Measurements from ENCODE around the gene DNMT3B. TPM values are rescaled to one million over a fixed set of nuclear protein-coding genes. Genes with fewer than 3 reads are reported as not detected.

Gene DNMT3B
- total RNA-seq, 1 experiment from 2014 or later = 682 TPM

GRCh38 chr20:32806356-32806755, 44.2 kb downstream of the DNMT3B start:
- Mint-ChIP-seq H3K4me3 (peak overlapping the region; percentile 23; the same call in 1 of the 2 replicates), H3K27ac (peak overlapping the region; percentile 95), H3K9me3 (no peaks in the 10 kb centered on the region), H3K4me1 (peaks cover 73% of the 10 kb centered on the region), H3K27me3 (ENCODE audit: low read depth) (no peaks in the 10 kb centered on the region), H3K36me3 (peaks cover 90% of the 10 kb centered on the region)
- no peak for ATAC-seq
- no peak for TF ChIP-seq CREB1 (CRISPR knock-in tag; IDR thresholded peaks at IDR 0.05)
- no peak for TF ChIP-seq SOX15 (CRISPR knock-in tag; IDR thresholded peaks at IDR 0.05)
- TF ChIP-seq PREB (CRISPR knock-in tag; IDR thresholded peaks at IDR 0.05; ENCODE audit: borderline replicate concordance) = no peak
- no peak for TF ChIP-seq ZNF671 (CRISPR knock-in tag; IDR thresholded peaks at IDR 0.05)
- TF ChIP-seq ZBTB21 (CRISPR knock-in tag; IDR thresholded peaks at IDR 0.05; ENCODE audit: borderline replicate concordance) = no peak
- no peak for TF ChIP-seq ZNF138 (CRISPR knock-in tag; conservative IDR thresholded peaks at IDR 0.05)
- TF ChIP-seq STAT6 (CRISPR knock-in tag; conservative IDR thresholded peaks at IDR 0.05; ENCODE audit: low read depth) = no peak
- TF ChIP-seq E2F4 (CRISPR knock-in tag; IDR thresholded peaks at IDR 0.05; ENCODE audit: borderline replicate concordance, low read depth) = no peak
- no peak for TF ChIP-seq ZNF512 (CRISPR knock-in tag; IDR thresholded peaks at IDR 0.05; ENCODE audit: borderline replicate concordance)
- CTCF ChIA-PET = interaction anchor here (2.0 kb wide), 1 partner anchor 16 kb away, joined by 7 read pairs; no protein-coding TSS in a partner anchor
- DNase-seq (ENCODE audit: low spot score) = no peak
- POLR2A ChIA-PET = no interaction called here

GRCh38 chr20:32807706-32808105, 45.5 kb downstream of the DNMT3B start:
- 0 out of 2 replicates have a peak, but pooled peaks have one; percentile 46 for TF ChIP-seq ERG (CRISPR knock-in tag; IDR thresholded peaks at IDR 0.05)
- 0 out of 2 replicates have a peak, but pooled peaks have one; percentile 46 for TF ChIP-seq MAX (CRISPR knock-in tag; IDR thresholded peaks at IDR 0.05)
- no peak for TF ChIP-seq ZNF532 (CRISPR knock-in tag; IDR thresholded peaks at IDR 0.05; ENCODE audit: borderline replicate concordance)
- DNase-seq (ENCODE audit: low spot score) (peak; percentile 74), ATAC-seq (peak; percentile 68)
- Mint-ChIP-seq H3K4me3 (peak overlapping the region; percentile 45), H3K9me3 (no peaks in the 10 kb centered on the region), H3K36me3 (peaks cover 77% of the 10 kb centered on the region), H3K4me1 (peaks cover 69% of the 10 kb centered on the region), H3K27me3 (ENCODE audit: low read depth) (no peaks in the 10 kb centered on the region), H3K27ac (peak overlapping the region; percentile 95)
- CTCF ChIA-PET = interaction anchor here (0.8 to 1.5 kb wide), 3 partner anchors 15 to 28 kb away, joined by 3 to 4 read pairs (median 3); no protein-coding TSS in a partner anchor
- POLR2A ChIA-PET = interaction anchor here (0.6 kb wide), 1 partner anchor 17 kb away, joined by 3 read pairs; no protein-coding TSS in a partner anchor

Measured in WTC11 (cell line).